Activated T-helper 17 cell treated with anti-CD3 and anti-CD28 coated beads, Interleukin-2, amount 50 U/mL, for 72 hours (primary cell): ENCODE measurements around the gene HTR1D. TPM values are rescaled to one million over a fixed set of nuclear protein-coding genes. Genes with fewer than 3 reads are reported as not detected.
"Not testable (repeated sequence)": the region's sequence is repeated elsewhere in the genome, so short reads cannot be mapped to it uniquely, and the experiment has no call there.

Source experiments
- ATAC-seq: fragments of 150-1000 bp; cut with Tn5 transposase; replicated peaks from 2 replicates; pipeline ENCODE4 v1.10.0; 2021; ENCODE audit warnings: mild to moderate bottlenecking, moderate library complexity
- H3K27ac Mint-ChIP-seq: one replicate; pipeline ENCODE4 v1.8.0; 2022; ENCODE audit warnings: mixed read lengths
- H3K27me3 Mint-ChIP-seq: one replicate; pipeline ENCODE4 v1.8.0; 2022; ENCODE audit warnings: mixed read lengths
- H3K36me3 Mint-ChIP-seq: one replicate; pipeline ENCODE4 v1.8.0; 2022; ENCODE audit warnings: low read depth, mild to moderate bottlenecking, mixed read lengths
- H3K4me1 Mint-ChIP-seq: one replicate; pipeline ENCODE4 v1.8.0; 2022; ENCODE audit warnings: mixed read lengths
- H3K4me3 Mint-ChIP-seq: one replicate; pipeline ENCODE4 v1.8.0; 2022; ENCODE audit warnings: mild to moderate bottlenecking, mixed read lengths
- H3K9me3 Mint-ChIP-seq: one replicate; pipeline ENCODE4 v1.8.0; 2022; ENCODE audit warnings: mixed read lengths
- total RNA-seq, 2 donors: library from RNA; stranded (reverse); gene quantifications; one replicate each; pipeline ENCODE4 v1.2.3, GENCODE V29; 2022

Gene HTR1D, protein sequence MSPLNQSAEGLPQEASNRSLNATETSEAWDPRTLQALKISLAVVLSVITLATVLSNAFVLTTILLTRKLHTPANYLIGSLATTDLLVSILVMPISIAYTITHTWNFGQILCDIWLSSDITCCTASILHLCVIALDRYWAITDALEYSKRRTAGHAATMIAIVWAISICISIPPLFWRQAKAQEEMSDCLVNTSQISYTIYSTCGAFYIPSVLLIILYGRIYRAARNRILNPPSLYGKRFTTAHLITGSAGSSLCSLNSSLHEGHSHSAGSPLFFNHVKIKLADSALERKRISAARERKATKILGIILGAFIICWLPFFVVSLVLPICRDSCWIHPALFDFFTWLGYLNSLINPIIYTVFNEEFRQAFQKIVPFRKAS
- total RNA-seq = not detected

GRCh38 chr1:23217421-23218115, at the start of gene HTR1D:
TSS of gene HTR1D (minus strand) at chr1:23217502. CDS start at chr1:23194219, 23,283 bp downstream.
- H3K36me3 Mint-ChIP-seq = no peaks in the 10 kb centered on the region
- no peaks in the 10 kb centered on the region for H3K9me3 Mint-ChIP-seq
- peaks cover 45% of the 10 kb centered on the region for H3K27me3 Mint-ChIP-seq
- H3K27ac Mint-ChIP-seq = no peak within 1 kb of the TSS
- H3K4me3 Mint-ChIP-seq = peak within 1 kb of the TSS; percentile 42
- peaks cover 8% of the 10 kb centered on the region for H3K4me1 Mint-ChIP-seq
- ATAC-seq = no peak

DNA sequence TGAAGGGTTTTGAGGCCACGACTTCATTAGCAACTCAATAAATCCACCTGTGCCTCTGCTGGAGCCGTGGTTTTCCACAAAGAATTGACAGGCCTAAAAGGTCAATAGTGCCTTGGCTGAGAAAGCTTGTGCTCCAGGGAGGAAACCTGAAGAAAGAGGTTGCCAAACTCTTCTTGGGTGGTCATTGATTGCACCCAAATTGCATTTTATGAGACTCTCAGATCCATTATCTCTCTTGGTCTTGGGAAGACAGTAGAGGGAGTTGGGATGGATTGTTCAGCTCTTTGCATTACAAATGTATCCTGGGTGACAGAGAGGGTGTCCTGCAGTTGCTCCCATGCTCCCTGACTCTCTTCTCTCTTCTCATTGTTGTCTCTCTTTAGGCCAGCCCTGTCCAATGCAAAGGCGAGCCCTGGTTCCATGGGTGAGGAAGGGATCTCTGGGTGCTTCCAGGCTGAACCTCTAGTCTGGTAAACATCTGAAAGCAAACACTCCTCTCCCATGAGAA, 46.1 kb upstream of the HTR1D start:
- ATAC-seq = no peak
- Mint-ChIP-seq H3K4me1 (no peaks in the 10 kb centered on the region), H3K27ac (no peak overlapping the region), H3K36me3 (no peaks in the 10 kb centered on the region), H3K9me3 (no peaks in the 10 kb centered on the region), H3K4me3 (no peak overlapping the region), H3K27me3 (no peaks in the 10 kb centered on the region)

DNA sequence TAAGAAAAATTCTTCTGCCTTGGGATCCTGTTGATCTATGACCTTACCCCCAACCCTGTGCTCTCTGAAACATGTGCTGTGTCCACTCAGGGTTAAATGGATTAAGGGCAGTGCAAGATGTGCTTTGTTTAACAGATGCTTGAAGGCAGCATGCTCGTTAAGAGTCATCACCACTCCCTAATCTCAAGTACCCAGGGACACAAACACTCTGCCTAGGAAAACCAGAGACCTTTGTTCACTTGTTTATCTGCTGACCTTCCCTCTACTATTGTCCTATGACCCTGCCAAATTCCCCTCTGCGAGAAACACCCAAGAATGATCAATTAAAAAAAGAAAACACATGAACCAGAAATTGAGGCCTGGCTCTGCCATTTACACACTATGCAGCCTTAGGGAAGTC, 40.8 kb upstream of the HTR1D start:
- not testable (repeated sequence) for H3K36me3 Mint-ChIP-seq, H3K27ac Mint-ChIP-seq, H3K4me1 Mint-ChIP-seq, H3K9me3 Mint-ChIP-seq, H3K4me3 Mint-ChIP-seq, H3K27me3 Mint-ChIP-seq, ATAC-seq

GRCh38 chr1:23257371-23257770, 40.1 kb upstream of the HTR1D start:
- not testable (repeated sequence) for H3K9me3 Mint-ChIP-seq, H3K36me3 Mint-ChIP-seq, H3K27ac Mint-ChIP-seq, ATAC-seq, H3K4me3 Mint-ChIP-seq, H3K4me1 Mint-ChIP-seq, H3K27me3 Mint-ChIP-seq

- Mint-ChIP-seq H3K27me3 (no peaks in the 10 kb centered on the region), H3K36me3 (no peaks in the 10 kb centered on the region), H3K27ac (no peak overlapping the region), H3K4me3 (no peak overlapping the region), H3K4me1 (no peaks in the 10 kb centered on the region), H3K9me3 (no peaks in the 10 kb centered on the region)
- no peak for ATAC-seq
These were observed 37.3 kb upstream of the HTR1D start for GRCh38 chr1:23254584-23254983.

GRCh38 chr1:23251812-23252211, 34.5 kb upstream of the HTR1D start:
- no peaks in the 10 kb centered on the region for H3K9me3 Mint-ChIP-seq
- H3K4me3 Mint-ChIP-seq = no peak overlapping the region
- ATAC-seq = no peak
- no peaks in the 10 kb centered on the region for H3K27me3 Mint-ChIP-seq
- no peaks in the 10 kb centered on the region for H3K4me1 Mint-ChIP-seq
- no peak overlapping the region for H3K27ac Mint-ChIP-seq
- no peaks in the 10 kb centered on the region for H3K36me3 Mint-ChIP-seq

- Mint-ChIP-seq H3K4me1 (no peaks in the 10 kb centered on the region), H3K4me3 (no peak overlapping the region), H3K9me3 (no peaks in the 10 kb centered on the region), H3K27ac (no peak overlapping the region), H3K36me3 (no peaks in the 10 kb centered on the region), H3K27me3 (no peaks in the 10 kb centered on the region)
- ATAC-seq = no peak
These were observed 32.6 kb upstream of the HTR1D start for GRCh38 chr1:23249787-23250454.

GRCh38 chr1:23247276-23247675, 30.0 kb upstream of the HTR1D start:
- H3K27ac Mint-ChIP-seq = no peak overlapping the region

GRCh38 chr1:23246274-23246673, 29.0 kb upstream of the HTR1D start:
- Mint-ChIP-seq H3K4me3 (no peak overlapping the region), H3K27me3 (no peaks in the 10 kb centered on the region), H3K27ac (no peak overlapping the region), H3K4me1 (no peaks in the 10 kb centered on the region), H3K36me3 (no peaks in the 10 kb centered on the region), H3K9me3 (no peaks in the 10 kb centered on the region)
- ATAC-seq = no peak

More at GRCh38 chr1:23247276-23247675, 30.0 kb upstream of the HTR1D start:
- Mint-ChIP-seq H3K4me1 (no peaks in the 10 kb centered on the region), H3K4me3 (no peak overlapping the region), H3K27me3 (no peaks in the 10 kb centered on the region), H3K9me3 (no peaks in the 10 kb centered on the region), H3K36me3 (no peaks in the 10 kb centered on the region)
- ATAC-seq = no peak

DNA sequence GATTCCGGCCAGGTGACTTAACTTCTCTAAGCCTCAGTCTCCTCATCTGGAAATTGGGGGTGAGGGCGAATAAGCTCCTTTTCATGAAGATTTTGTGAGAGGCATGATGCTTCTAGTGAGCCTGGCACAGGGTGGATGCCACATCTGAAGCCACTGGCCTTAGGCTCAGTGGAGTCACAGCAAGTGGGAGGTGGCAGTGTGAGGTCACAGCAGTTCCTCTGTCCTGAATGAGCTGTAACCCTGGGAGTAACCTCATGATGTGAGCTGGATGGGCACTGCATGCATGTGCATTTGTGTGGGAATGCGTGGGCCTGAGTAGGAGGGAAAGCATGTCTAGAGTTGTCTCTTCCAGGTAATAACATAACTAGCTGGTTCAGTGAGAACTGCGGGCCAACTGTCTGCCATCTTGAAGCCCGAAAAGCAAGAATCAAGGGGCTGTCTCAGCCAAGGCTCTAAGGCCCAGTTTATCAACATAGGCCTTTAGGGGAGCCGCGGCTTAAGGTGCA, 27.0 kb upstream of the HTR1D start:
- no peak for ATAC-seq
- no peaks in the 10 kb centered on the region for H3K9me3 Mint-ChIP-seq
- H3K27ac Mint-ChIP-seq = no peak overlapping the region
- H3K4me3 Mint-ChIP-seq = no peak overlapping the region
- no peaks in the 10 kb centered on the region for H3K27me3 Mint-ChIP-seq
- no peaks in the 10 kb centered on the region for H3K4me1 Mint-ChIP-seq
- H3K36me3 Mint-ChIP-seq = no peaks in the 10 kb centered on the region

- Mint-ChIP-seq H3K27ac (no peak overlapping the region), H3K36me3 (no peaks in the 10 kb centered on the region), H3K9me3 (no peaks in the 10 kb centered on the region), H3K4me1 (no peaks in the 10 kb centered on the region), H3K27me3 (peaks cover 10% of the 10 kb centered on the region), H3K4me3 (no peak overlapping the region)
- no peak for ATAC-seq
These were observed 25.1 kb upstream of the HTR1D start for GRCh38 chr1:23242414-23242813.

GRCh38 chr1:23239638-23240295, 22.5 kb upstream of the HTR1D start:
- ATAC-seq = no peak
- H3K27me3 Mint-ChIP-seq = peaks cover 14% of the 10 kb centered on the region
- no peaks in the 10 kb centered on the region for H3K9me3 Mint-ChIP-seq
- no peaks in the 10 kb centered on the region for H3K4me1 Mint-ChIP-seq
- no peak overlapping the region for H3K27ac Mint-ChIP-seq
- H3K4me3 Mint-ChIP-seq = no peak overlapping the region
- H3K36me3 Mint-ChIP-seq = no peaks in the 10 kb centered on the region

DNA sequence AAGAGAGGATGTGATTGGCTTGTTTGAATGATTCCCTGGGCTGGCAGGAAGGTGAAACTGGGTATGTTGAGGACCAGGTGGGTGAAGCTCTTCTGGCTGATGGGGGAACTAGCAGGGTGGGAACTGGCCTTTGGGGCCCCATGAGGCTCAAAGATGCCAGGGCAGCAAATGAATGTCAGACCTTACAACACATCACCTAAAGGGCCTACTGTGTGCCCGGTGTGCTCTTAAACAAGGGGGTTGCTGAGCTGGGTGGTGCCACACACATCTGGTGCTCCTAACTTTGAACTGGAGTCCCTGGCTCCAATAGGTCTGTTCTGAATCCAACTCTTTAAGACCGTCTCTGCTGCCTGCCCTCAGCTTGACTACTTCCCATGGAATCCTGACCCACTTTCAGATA, 21.3 kb upstream of the HTR1D start:
- H3K36me3 Mint-ChIP-seq = no peaks in the 10 kb centered on the region
- no peaks in the 10 kb centered on the region for H3K9me3 Mint-ChIP-seq
- H3K4me3 Mint-ChIP-seq = no peak overlapping the region
- H3K27me3 Mint-ChIP-seq = peaks cover 14% of the 10 kb centered on the region
- no peaks in the 10 kb centered on the region for H3K4me1 Mint-ChIP-seq
- H3K27ac Mint-ChIP-seq = no peak overlapping the region
- no peak for ATAC-seq

- H3K9me3 Mint-ChIP-seq = no peaks in the 10 kb centered on the region
- H3K27me3 Mint-ChIP-seq = peaks cover 14% of the 10 kb centered on the region
- no peaks in the 10 kb centered on the region for H3K4me1 Mint-ChIP-seq
- H3K27ac Mint-ChIP-seq = no peak overlapping the region
- no peak for ATAC-seq
- no peak overlapping the region for H3K4me3 Mint-ChIP-seq
- H3K36me3 Mint-ChIP-seq = no peaks in the 10 kb centered on the region
These were observed 20.2 kb upstream of the HTR1D start for GRCh38 chr1:23237508-23237907.
